ENCODE measurements around the gene CIPC. TPM values are rescaled to one million over a fixed set of nuclear protein-coding genes. Genes with fewer than 3 reads are reported as not detected.

The CIPC gene
- total RNA-seq, 1 donor from 2014 or later, result 39.5 TPM

DNA sequence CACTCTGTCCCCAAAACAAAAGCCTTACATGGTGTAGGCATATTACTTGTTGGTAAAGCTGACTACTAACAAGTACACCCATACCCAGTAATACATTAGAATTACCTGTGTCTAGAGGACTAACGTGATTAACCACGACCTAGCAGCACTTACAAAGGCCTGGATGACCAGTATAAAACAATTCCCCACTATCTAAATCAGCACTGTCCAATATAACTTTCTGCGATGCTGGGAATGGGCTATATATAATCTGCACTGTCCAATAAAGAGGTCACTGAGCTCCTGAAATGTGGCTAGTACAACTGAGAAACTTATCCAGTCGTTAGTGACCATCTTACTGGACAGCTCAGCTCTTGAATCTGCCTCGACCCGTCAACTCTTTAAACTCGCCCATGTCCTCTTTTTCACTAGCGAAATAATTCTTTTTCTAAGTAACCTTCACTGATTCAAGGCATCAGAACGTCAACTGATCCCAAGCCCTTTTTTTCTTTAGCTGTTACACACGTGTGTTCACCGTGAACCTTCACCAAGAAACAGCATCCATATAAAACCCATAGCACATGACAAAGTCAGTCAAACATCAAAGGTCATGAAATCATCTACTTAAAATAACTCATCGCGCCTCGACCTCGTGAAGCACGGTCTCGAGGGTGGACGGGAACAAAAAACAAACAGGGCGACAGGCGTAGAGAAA lies 905 bp upstream of the CIPC start:
- ATAC-seq (no peak), DNase-seq (ENCODE audit: low spot score) (no peak)
- intact Hi-C loops (cut with DNase I), result no loop called here

GRCh38 chr14:77098529-77099353 lies 683 bp downstream of the CIPC start:
- ATAC-seq, result peak; percentile 64
- intact Hi-C loops (cut with DNase I), result no loop called here
- DNase-seq (ENCODE audit: low spot score), result peak; percentile 81

- intact Hi-C loops (cut with DNase I), result no loop called here
- DNase-seq (ENCODE audit: low spot score), result no peak
- no peak for ATAC-seq
Measured at GRCh38 chr14:77099425-77100167, 1.5 kb downstream of the CIPC start.

DNA sequence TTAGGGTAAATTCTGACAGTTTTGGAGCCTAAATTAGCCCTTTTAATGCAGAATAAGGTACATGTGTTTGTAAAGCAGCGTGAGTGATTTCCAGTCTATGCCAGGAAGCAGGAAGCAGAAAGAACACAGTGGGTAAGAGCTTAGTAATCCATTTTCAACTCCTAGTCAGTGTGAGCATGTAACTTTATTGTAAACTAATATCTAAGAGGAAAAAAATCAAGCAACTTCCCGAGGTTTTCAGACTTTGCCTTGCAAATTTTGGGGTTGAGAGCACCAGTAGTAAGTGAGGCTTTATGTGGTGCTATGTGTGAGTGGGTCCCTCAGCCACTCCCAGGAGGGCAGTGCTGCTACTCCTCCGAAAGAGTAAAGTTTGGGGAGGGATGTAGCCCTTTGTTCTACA lies 2.9 kb downstream of the CIPC start:
- intact Hi-C loops (cut with DNase I), result no loop called here
- DNase-seq (ENCODE audit: low spot score) (no peak), ATAC-seq (no peak)

DNA sequence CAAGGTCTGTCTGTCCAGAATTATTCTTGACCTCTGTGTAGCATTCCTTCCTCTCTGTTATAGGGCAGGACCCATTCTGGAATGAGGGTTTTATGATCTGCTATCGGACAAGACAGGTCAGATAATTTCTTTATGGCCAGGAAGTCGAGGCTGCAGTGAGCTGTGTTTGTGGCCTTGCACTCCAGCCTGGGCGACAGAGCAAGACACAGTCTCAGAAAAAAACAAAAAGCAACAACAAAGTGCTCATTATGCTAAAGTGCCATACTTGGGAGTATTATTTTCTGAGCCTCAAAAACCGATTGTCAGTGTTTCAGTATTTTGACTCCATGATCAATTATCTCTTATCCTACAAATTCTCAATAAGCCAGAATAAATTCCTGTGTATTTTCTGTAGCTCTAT lies 4.1 kb downstream of the CIPC start:
- no peak for DNase-seq (ENCODE audit: low spot score)
- ATAC-seq, result no peak
- intact Hi-C loops (cut with DNase I), result no loop called here

DNA sequence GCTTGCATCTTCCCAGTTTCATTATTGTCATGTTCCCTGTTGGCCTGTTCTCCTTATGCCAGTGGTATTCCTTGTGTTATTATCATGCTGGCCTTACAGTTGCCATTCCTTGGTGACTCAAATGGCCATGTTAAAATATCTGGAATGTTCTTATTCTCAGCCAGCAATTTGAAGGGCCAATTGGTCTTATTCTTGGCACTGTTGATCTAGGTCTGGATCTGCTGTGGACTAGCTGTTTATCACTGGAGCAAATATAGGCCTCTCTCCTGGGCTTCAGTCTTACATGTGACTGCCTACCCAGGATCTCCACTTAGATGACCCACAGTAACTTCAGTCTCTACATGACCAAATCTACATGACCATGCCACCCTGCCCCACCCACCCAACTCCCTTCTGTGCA lies 5.4 kb downstream of the CIPC start:
- DNase-seq (ENCODE audit: low spot score) (no peak), ATAC-seq (no peak)
- intact Hi-C loops (cut with DNase I), result no loop called here

DNA sequence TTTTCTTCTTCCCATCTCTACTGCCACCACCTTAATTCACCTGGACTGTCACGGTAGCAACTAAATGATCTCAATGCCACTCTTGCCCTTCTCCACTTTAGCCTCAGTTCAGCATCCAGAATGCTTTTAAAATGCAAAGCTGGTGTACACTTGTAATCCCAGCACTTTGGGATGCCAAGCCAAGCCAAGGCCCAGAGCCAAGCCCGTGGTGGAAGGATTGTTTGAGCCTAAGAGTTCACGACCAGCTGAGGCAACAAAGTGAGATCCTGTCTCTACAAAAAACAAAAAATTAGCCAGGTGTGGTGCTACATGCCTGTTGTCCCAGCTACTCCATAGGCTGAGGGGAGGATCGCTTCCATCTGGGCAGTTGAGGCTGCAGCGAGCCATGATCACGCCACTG lies 5.9 kb downstream of the CIPC start:
- ATAC-seq (no peak), DNase-seq (ENCODE audit: low spot score) (no peak)
- intact Hi-C loops (cut with DNase I), result no loop called here

GRCh38 chr14:77104393-77104792 lies 6.3 kb downstream of the CIPC start:
- DNase-seq (ENCODE audit: low spot score) (no peak), ATAC-seq (no peak)
- intact Hi-C loops (cut with DNase I), result no loop called here

DNA sequence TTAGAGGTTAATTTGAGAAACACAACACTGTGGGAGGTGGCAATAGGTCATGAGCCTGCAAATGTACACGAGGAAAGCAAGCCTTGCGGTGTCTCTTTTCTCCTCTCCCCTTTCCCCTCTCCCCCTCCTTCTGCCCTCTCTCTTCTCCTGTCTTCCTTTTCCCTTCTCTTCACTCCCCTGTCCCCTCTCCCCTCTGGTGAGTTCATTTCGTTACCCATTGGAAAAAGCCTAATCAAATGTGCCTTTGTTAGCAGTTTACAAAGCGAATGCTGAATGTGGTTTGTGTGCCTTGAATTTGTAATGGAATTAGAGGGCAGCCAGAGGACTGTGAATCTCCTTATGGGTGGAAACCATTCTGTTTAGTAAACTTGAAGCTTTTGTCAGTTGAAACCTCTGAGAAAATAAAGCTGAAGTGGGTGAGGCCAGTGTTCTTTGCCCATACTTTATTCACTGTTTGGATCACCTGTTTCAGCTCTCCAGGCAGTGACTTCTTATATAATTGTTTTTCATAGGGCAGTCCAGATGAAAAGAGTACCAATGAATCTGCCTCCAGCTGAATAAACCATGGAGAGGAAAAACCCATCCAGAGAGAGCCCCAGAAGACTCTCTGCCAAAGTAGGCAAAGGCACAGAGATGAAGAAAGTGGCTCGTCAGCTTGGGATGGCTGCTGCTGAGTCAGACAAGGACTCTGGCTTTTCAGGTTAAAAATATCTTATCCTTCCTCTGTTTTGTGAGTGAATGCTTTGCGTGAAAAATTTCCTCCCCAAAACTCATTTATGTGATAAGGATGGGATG lies 7.3 kb downstream of the CIPC start:
- DNase-seq (ENCODE audit: low spot score) (no peak), ATAC-seq (peak; percentile 38)
- intact Hi-C loops (cut with DNase I), result no loop called here

- intact Hi-C loops (cut with DNase I), result no loop called here
- DNase-seq (ENCODE audit: low spot score) (no peak), ATAC-seq (no peak)
Measured at GRCh38 chr14:77106666-77107065, 8.6 kb downstream of the CIPC start.

DNA sequence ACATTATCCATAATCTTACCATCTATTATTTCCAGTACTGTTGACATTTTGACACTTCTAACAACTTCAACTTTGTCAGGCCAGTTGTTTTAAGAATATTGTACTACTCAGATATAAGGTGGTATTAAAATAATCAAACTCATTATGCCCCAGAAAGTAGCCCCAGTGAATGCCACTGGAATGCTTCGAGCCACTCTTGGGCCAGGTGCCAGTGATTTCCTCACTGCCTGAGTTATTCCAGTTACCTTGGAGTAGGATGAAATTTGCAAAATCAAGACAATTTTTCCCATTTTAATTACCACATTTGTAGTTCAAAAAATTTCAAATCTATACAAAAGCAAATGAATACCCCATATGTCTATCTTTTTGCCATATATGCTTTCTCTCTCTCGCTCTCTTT lies 9.2 kb downstream of the CIPC start:
- ATAC-seq (no peak), DNase-seq (ENCODE audit: low spot score) (no peak)
- intact Hi-C loops (cut with DNase I), result no loop called here

- DNase-seq (ENCODE audit: low spot score) (no peak), ATAC-seq (no peak)
- intact Hi-C loops (cut with DNase I), result no loop called here
Measured at GRCh38 chr14:77108753-77109152, 10.7 kb downstream of the CIPC start.

- ATAC-seq (no peak), DNase-seq (ENCODE audit: low spot score) (no peak)
- intact Hi-C loops (cut with DNase I), result no loop called here
Measured at GRCh38 chr14:77109656-77110055, 11.6 kb downstream of the CIPC start.

DNA sequence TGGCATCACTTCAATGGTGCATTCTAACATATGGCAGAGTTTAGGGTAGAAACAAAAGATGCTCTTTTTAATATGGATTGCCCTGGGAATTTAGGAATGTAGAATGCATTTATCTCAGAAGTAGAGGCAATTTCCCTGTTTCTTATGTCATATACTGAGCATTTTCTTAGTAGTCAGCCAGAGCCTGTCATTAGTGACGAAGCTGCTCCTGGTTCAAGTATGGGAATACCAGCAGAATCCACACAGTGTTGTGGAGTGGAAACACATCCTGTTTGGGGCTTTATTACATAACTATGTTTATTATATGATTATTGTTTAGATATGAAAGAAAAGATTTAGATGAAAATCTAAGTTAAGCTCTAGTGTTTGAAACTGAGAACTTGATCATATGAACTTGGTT lies 12.2 kb downstream of the CIPC start:
- no peak for ATAC-seq

GRCh38 chr14:77111021-77111420 lies 13.0 kb downstream of the CIPC start:
- no peak for DNase-seq (ENCODE audit: low spot score)
- ATAC-seq, result peak; percentile 87
- intact Hi-C loops (cut with DNase I), result no loop called here

More for the DNA sequence above, 12.2 kb downstream of the CIPC start:
- intact Hi-C loops (cut with DNase I), result no loop called here
- DNase-seq (ENCODE audit: low spot score), result no peak

DNA sequence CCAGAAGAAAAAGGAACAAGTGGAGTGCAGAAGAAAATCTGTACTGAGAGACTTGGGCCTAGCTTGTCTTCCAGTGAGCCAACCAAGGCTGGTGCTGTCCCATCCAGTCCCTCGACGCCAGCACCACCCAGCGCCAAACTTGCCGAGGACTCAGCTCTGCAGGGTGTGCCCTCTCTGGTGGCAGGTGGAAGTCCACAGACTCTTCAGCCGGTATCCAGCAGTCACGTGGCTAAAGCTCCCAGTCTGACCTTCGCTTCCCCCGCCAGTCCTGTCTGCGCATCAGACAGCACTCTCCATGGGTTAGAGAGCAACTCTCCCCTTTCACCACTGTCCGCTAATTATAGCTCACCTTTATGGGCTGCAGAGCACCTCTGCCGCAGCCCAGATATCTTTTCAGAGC lies 15.6 kb downstream of the CIPC start:
- ATAC-seq (no peak), DNase-seq (ENCODE audit: low spot score) (no peak)
- intact Hi-C loops (cut with DNase I), result no loop called here

- intact Hi-C loops (cut with DNase I), result no loop called here
Measured at GRCh38 chr14:77114609-77115008, 16.6 kb downstream of the CIPC start.

GRCh38 chr14:77116172-77116817 lies 18.2 kb downstream of the CIPC start:
- no peak for ATAC-seq
- intact Hi-C loops (cut with DNase I), result no loop called here
- DNase-seq (ENCODE audit: low spot score), result no peak

More at GRCh38 chr14:77114609-77115008, 16.6 kb downstream of the CIPC start:
- no peak for DNase-seq (ENCODE audit: low spot score)
- no peak for ATAC-seq

- intact Hi-C loops (cut with DNase I), result no loop called here
- DNase-seq (ENCODE audit: low spot score), result no peak
- no peak for ATAC-seq
Measured at GRCh38 chr14:77119851-77120250, 21.8 kb downstream of the CIPC start.
